Uterus (tissue), 2 donors: Measurements from ENCODE around the gene ZSWIM5.
"Not testable (repeated sequence)": the region's sequence is repeated elsewhere in the genome, so short reads cannot be mapped to it uniquely, and the experiment has no call there.

ENCODE experiments used
- POLR2A ChIP-seq, 2 donors: fragments of 450-650 bp; IDR thresholded peaks; one replicate each; pipeline ENCODE4 v1.6.1; 2016; ENCODE audit warnings: antibody characterized with exemption in 2 of 2, mild to moderate bottlenecking in 1 of 2, moderate library complexity in 1 of 2
- TF ChIP-seq, protein P1 (sequence below), 4 experiments: fragments of 200-600 bp in 2 of 4; fragments of 450-650 bp in 2 of 4; sonication (generic) in 2 of 4; IDR thresholded peaks; one replicate each; pipeline ENCODE4 v1.5.1; 2016 to 2019; ENCODE audit warnings: antibody characterized with exemption in 4 of 4, mild to moderate bottlenecking in 2 of 4, moderate library complexity in 1 of 4

DNA sequence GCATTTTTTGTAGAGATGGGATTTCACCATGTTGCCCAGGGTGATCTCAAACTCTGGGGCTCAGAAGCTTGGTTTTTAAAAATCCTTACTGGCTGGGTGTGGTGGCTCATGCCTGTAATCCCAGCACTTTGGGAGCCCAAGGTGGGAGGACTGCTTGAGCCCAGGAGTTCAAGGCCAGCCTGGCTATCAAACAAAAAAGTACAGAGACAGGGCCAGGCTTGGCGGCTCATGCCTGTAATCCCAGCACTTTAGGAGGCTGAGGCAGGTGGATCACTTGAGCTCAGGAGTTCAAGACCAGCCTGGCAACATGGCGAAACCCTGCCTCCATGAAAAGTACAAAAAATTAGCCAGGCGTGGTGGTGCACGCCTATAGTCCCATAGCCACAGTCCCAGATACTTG lies 112.0 kb downstream of the ZSWIM5 start:
- TF ChIP-seq, protein P1, sequence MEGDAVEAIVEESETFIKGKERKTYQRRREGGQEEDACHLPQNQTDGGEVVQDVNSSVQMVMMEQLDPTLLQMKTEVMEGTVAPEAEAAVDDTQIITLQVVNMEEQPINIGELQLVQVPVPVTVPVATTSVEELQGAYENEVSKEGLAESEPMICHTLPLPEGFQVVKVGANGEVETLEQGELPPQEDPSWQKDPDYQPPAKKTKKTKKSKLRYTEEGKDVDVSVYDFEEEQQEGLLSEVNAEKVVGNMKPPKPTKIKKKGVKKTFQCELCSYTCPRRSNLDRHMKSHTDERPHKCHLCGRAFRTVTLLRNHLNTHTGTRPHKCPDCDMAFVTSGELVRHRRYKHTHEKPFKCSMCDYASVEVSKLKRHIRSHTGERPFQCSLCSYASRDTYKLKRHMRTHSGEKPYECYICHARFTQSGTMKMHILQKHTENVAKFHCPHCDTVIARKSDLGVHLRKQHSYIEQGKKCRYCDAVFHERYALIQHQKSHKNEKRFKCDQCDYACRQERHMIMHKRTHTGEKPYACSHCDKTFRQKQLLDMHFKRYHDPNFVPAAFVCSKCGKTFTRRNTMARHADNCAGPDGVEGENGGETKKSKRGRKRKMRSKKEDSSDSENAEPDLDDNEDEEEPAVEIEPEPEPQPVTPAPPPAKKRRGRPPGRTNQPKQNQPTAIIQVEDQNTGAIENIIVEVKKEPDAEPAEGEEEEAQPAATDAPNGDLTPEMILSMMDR (IDR thresholded peaks at IDR 0.05) = not testable (repeated sequence)
- TF ChIP-seq POLR2A (IDR thresholded peaks at IDR 0.05) = not testable (repeated sequence)
